Activated T-helper 9 cell treated with anti-CD3 and anti-CD28 coated beads, Interleukin-2, amount 50 U/mL, for 16 hours (primary cell): Measurements from ENCODE around the gene ICA1.

Source experiments
- DNase-seq: peaks from one replicate; pipeline ENCODE4 v3.0.0-alpha.2; 2020; ENCODE audit warnings: low read depth

ICA1 gene

DNA sequence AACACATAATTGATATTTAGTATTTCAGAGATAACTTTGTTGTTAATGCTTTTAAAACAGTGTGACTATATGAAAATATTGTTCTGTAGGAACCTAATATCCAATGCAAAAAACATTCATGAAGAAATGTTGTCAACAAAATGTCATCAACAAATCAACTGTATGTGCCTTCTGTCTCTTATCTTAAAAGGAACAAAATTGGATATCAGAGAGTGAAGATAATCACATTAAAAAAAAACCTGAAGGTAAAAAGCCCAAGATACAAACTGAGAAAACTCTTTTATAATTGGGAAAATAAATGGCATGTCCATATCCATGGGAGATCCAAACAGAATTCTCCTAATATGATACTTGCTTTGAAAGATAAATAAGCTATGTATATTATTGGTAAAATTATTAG, 33.9 kb downstream of the ICA1 start:
- no peak for DNase-seq

DNA sequence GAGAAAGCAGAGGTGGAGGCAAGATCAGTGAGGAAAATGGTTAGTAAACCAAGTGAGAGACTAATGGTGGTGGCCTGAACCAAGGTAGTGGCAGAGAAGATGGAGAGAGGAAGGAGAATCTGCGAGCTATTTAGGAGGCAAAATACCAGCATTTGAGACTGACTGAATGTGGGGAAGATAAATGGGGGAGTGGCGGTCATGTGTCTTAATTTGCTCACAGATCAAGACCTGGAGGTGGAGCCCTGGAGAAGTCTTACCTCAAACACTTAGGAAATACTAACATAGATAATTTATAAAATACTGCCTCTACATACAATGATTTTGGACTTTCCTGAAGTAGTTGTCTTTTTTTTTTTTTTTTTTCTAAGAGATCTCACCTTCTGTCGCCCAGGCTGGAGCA, 34.7 kb downstream of the ICA1 start:
- DNase-seq = no peak

DNA sequence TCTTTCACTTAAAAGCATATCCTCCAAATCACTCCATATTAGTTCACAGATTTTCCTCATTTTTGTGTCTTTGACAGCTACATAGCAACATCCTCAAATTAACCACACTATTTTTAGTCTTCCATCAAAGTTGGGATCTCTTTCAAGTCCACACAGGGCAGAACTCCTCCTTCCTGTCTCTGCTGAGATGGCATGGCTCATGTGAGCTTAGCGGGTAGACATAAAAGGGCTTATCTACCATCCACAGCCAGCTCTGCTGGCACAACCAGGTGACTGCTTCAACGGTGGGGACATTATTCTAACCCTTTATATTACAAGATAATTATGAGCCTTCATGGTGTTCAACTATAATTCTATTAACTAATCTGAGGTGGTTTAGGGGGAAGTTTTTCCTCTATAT, 35.5 kb downstream of the ICA1 start:
- DNase-seq = no peak

DNA sequence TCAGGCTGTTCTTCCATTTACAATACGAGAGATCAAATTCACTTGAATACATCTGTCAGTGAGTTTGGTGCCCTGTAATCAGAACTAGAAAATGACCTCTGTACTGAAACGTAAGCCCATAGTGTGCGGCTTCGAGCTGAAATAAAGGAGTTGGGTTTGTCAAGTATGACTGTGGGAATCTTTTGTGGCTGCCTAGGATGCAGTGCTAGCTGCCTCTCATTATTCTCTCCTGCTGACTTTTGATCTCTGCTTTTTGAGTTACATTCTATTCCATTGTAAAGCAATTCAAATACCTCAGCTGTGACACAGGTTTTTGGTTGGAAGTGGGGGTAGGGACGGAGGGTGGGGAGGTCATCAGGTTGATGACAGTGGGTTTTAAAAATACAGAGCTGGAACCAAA, 40.4 kb downstream of the ICA1 start:
- no peak for DNase-seq

DNA sequence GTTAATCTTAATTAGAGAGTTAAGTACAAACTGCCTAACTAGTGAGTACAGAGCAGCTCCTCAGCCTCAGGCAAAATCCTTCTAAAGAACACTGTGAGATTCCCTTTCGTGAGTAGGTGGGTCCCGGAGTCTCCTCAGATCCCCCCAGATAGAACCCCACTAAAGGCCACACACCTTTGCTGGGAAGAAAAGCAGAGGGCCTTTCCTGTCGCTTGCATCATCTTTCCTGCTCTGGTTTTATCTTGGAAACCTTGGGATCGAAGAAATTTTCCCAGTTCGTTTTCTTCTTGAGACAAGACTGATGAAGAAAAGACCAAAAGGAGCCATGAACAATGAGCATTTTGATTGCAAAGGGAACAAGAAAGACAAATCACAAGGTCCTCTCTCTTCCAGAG, 40.9 kb downstream of the ICA1 start:
- DNase-seq = no peak

DNA sequence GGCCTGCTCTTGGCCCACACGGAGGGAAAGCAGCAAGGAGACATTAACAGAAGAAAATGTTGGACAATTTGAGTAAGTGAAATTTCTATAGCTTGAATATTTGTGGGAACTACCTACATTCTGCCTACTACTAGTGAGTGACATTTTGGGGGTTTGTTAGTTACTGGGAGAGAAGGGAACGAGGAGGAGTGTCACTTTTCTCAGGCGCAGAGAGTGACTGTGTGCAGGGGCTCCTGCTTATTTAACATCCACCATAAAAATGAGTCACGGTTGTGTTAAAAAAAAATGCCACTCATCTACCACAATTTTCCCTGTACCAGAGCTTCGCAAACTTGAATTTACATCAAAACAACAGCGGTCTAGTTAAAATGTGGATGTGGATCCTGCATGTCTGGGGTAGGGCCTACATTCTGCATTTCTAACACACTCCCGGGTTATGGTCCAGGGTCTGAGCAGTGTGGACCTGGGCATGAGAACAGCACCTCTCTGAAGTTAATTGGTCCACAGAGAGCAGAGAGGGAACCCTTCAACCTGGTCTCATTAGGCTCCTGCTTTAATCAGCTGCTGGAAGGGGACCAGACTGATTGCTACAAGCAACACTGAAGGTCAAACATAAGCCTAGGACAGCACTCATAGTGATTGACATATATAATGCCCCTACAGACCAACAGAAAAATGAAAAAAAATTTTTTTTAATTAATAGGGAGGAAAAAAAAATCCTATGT, 41.4 kb downstream of the ICA1 start:
- no peak for DNase-seq

DNA sequence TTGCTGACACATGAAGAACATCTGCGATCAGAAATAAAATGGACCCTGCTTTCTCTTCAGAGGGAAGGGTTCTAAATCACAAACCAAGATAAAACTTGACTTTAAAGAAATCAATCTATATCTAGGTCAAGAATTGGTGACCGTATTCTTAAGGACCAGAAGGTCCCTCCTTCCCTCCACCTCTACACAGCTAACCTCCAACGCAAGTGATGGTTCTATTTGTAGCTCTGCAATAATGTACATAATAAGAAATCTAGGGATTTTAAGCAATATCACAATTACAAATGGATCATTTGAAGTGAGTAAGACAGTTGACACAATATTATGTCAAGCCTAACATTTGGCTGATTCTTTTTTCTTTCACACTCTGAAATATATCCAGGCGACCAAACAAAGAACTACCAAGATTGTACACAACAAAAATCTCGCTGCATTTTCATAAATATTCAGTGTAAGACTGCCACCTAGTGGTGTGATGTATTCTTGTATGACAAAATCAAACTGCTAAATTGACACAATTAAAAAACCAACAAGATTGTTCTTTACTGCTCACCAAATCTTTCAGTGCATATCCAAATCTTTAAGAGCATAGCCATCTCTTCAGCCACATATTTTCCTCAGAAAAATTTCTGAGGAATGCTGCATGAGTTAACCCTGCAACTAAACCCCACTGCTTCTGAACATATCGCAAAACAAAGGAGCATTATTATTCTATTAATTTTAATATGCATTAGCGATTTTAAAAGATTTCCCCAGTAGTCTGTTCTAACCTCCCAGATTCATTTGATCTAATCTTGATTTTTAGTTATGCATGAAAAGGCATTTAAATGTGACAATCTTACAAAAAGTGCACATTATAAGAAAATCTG, 44.5 kb downstream of the ICA1 start:
- DNase-seq = no peak

DNA sequence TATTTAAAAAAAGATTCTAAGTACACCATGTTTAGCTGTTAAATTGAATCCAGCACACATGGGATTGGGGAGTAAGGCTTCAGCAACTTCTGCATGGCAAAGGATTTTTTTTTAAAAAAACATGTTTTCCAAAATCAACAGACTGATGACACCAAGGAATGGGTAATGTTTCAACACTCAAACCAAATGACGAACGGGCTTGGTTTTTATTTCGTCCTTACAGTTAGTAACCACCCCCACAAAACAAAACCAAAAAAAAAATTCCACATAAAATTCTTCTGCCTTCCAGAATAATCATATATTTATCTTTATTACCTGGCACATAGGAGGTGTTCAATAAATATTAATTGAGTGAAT, 45.7 kb downstream of the ICA1 start:
- no peak for DNase-seq

DNA sequence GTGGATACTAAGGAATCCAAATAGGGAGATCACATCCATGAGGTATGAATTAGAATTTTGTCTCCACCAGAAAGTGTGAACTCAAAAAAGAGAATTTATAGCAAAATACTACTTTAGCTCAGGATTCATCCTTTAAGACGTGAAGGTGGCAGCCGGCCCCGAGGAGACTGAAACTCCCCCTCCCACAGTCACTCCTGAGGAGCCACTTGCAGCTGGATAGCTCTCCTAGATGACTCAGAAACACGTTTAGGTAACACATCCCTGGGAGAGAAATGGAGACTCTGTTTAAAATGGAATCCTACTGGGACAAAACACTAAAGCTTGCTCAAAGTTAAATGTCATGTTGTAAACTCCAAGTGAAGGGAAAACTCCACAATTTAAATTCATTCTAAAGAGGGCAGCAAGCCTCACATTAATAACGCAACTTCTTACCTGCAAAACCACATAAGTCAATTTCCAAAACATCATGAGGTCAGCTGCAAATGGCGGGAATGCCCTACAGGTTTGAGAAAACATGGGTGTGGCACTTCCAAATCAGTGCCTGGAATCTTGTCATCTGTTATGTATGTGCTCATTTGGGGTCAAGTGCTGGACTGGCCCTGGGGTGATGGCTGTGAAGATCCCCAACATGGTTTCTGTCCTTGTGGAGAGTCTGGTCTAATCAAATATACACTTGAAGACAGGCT, 46.2 kb downstream of the ICA1 start:
- DNase-seq = no peak

DNA sequence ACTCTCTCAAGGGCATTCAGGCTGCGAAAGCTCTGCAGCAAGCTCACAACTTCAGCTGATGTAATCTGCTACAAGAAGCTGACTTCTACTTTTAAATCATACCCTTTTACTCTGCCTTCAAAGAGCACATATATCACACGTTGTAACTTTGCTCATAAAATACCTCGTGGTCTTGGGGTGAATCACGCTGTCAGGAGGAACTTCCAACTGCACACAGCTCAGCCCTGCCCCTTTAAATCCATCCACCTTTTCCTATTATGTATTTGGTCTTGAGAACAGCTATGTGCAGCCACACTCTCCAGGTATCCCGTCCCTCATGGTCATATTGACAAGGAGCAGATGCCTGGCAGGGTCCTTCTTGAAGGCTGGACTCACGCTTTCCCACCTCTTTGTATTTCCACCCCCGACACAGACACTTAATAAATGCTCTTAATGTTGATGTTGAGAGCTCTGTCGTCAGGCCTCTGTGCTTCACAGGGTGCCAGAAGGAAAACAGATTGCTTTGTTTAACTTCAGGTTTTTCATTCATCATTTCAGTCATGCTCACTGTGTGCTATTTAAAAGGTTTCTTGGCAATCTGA, 47.6 kb downstream of the ICA1 start:
- no peak for DNase-seq

DNA sequence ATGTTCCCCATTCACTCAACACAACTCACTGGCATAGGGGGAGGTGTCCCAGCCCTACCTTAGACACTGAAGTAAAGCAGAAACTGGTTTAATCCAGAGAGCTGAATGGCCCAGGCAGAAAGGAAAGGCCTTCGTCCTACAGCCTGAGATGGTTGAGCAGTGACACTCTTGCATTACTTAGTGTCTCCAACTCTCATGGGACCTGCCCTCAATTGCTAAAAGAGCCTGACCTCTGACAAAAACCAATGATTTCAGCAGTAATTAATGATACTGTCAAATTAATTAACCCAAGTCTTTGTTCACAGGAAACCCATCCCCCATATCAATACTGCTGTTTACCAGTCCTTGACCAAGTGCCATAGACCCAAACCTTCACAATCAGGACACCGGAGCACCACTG, 48.6 kb downstream of the ICA1 start:
- no peak for DNase-seq

DNA sequence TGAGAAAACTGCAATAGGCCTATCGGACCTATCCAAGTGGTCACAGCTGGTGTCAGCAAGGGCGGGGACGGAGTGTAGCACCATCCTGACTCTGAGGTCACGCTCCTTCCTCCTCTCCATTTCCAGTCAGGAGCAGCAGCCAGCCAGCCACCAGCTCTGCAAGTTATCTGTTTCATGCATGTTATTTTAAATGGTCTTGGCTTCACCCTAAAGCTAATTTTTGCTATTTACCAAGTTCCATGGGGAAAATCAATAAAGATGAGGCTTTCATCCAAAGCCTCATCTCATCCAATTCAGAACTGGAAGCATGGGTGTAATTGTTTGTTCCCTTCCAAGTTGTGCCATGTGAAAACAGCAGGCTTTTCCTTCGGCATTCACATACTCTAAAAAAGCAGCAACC, 49.3 kb downstream of the ICA1 start:
- no peak for DNase-seq

DNA sequence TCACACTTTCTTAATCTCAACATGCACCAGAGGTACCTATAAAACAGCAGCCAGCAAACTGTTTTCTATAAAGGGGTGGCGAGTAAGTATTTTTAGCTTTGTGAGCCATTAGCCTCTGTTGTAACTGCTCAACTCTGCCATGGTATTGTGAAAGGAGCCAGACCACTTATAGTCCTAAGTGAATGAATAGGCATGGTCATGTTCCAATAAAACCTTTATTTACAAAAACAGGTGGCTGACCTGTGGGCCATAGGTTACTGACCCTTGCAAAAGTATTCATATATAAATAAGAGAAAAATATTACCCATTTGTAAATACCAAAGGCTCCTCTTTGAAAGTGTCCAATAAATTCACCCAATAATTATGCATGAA, 50.3 kb downstream of the ICA1 start:
- DNase-seq = no peak

DNA sequence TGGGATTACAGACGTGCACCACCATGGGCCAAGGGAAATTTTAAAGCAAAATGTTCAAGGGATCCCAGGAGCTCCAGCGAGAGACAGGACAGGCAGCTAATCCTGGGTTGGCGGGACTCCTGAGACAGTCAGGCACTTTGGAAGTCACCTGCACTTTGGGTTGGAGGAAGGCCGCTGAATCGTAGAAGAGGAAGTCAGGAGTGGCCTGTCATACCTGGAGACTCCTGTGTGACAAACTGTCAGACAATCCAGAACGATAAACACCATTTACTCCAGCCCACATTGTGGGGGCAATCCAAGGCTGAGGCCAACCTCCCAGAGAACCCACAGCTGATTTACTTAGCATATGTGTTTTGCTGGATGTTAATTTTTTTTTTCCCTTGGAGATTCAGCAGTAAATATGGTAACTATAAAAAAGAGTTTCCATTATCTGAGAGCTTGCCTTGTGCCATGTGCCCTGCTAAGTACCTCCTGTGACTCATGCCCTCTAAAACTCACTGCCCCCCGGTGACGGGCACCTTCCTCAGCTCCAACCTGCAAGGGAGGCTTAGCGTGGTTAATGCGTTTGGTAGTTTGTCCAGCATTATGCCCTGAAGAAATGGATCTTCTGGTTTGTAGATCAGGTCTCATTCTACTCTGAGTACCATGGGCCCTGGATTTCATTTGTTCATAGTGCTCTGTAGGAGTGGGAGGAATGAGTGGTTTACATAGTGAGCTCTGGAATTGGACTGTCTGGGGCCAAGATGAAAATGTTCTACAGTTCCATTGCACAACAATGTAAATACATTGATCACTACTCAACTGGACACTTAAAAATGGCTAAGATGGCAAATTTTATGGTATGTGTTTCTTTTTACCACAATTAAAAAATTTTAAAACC, 50.9 kb downstream of the ICA1 start:
- no peak for DNase-seq

DNA sequence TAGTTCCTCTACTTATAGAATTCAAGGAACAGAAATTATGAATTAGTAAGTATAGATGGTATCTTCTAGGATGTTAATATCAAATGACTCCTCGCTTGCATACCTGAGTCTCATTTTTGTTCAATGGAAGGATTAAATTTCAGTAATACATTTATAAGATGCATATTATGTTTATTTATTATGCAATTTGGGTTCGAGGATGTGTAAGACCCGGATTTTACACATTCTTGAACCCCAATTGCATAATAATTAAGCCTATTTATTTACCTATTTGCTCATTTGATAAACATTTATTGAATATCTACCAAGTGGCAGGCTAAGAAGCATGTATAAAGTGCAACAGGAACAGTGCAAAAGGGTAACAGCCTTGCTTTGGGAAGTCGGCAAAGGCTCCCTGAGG, 52.6 kb downstream of the ICA1 start:
- no peak for DNase-seq

DNA sequence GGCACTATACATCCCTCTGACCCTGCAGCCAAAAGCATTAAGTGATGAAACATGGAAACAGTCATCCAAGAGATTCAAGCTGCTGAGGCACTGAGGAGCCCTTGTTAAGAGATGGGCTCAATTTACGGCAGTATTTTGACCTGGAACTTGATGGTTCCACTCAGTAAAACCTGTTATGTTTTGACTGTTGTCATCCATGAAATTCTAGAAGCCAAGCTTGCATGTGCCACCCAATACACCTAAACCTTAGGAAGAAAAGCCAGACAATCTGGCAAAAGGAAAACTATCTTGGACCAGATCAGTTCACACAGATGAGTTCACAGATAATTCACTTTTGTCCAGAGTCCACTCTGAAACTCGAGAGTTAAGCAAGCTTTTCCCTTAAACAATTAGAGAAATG, 53.2 kb downstream of the ICA1 start:
- no peak for DNase-seq

DNA sequence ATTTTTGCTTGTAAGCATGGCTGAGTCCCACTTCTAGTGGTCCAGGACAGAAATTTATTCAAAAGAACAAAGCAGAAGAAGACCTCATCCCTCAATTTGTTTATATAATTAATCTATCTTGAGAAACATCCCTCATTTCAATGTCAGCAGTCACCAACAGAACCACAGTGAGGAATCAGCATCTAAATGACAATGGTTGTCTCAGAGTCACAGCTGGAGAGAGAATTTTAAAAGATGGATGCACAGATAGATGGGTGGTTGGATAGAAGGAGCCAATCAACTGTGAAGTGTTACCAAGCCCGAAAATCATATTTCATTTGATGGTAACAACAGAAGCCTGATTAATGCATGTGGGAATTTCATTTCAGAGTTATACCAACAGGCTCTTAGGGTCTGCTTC, 55.0 kb downstream of the ICA1 start:
- DNase-seq = no peak

DNA sequence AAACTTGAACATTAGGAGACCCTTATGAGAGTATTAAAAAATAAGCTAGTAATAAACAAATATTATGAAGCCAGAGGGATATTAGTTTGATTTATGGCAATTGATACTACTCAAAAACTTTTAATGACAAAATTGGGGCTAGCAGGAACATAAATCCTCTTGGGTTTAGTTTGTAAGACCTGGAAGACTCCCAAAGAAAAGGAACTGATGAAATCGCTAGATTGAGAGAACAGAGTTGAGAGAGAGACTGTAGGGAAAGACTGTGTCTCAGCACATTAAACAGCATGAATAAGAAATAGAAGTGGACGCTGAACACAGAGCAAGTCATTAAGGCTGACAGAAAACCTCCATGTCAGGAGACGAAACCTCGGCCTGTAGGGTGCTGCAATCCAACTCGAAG, 56.4 kb downstream of the ICA1 start:
- DNase-seq = no peak

DNA sequence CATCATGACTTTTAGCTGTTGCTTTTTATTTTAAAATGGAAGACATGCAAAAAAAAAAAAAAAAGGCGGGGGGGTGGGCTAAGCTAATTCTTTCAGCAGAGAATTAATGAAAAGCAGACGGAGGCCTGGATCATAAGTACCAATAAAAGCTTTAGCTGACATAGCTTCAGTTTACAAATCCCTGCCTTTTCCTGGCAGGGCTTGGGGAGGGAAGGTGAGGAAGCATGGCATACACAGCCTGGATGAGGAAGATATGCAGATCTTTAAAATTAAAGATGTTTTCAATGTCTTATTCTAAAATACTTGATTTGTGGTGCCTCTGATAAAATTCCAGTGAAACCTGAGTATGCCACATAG, 57.0 kb downstream of the ICA1 start:
- no peak for DNase-seq

DNA sequence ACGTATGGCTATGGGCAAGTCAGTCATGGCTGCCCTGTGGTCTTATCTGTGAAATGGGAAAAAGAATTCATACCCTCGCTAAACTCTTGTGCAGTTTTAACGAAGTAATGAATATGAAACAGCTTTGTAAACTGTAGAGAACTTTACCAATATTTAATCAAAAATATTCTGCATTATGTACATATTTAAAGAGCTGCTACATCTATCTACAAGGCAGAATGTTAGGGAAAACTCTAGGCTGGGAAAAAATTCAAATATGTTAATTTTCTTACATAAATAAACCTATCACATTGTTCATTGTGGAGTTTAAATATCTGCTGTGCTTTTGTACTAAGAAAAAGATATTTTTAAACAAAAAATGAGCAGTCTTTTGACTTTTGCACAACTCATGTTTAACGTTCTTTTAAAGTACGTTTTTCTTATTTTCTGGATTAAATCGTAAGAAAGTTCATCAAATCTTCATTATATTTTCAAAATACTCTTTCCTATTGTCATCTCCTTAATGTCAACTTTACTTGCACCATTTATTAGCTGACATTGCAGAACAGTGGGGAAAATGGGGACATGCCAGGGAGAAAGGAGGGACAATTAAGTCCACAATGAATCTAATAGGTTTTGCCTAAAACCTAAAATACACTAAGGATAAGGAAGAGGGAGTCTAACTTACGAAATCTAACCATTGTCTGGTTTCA, 57.5 kb downstream of the ICA1 start:
- DNase-seq = no peak

DNA sequence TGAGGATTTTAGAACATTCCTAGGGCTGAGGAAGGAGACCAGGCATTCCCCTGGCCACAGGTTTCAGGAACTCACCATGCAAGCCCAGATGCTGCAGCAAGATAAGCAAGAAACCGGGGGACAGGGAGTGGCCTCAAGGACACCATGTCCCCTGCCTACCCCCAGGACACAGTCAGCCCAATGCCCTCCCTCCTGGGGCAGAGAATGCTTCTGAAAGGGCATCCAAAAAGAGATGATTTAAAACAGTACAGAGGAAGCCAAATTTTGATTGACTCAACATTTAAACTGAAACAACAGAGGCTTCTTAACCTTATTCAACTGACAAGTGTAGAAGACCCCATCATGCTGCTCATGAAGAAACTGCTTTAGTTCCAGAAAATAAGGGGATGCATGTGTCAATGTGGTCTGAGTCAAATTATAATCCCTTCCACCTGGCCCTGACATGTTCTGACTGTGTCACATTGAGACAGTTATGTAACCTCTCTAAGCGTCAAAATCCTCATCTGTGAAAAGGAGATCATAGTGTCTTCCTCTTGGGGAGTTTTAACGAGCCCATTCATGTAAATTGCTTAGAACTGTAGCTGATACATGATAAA, 60.0 kb downstream of the ICA1 start:
- no peak for DNase-seq
